HG03378 (cell line): ENCODE measurements around the gene GLIS2.
A peak's percentile ranks its signal among the peaks of the same experiment; 100 is the strongest.

Experiments
- ATAC-seq: cut with Tn5 transposase; IDR thresholded peaks from one replicate; pipeline ENCODE4 v1.9.1; 2021; ENCODE audit warnings: mild to moderate bottlenecking, moderate library complexity; ENCODE audit not compliant: unreplicated experiment

The GLIS2 gene

GRCh38 chr16:4350365-4350786, 34.5 kb downstream of the GLIS2 start:
- no peak for ATAC-seq

- peak; percentile 64 for ATAC-seq
Measured at GRCh38 chr16:4350787-4351659, 35.2 kb downstream of the GLIS2 start, which contains the start of gene PAM16. Gene PAM16 (minus strand): TSS chr16:4351321. CDS start chr16:4351234, 87 bp downstream.

GRCh38 chr16:4351880-4352279, 36.0 kb downstream of the GLIS2 start:
- no peak for ATAC-seq

GRCh38 chr16:4352843-4353242, 37.0 kb downstream of the GLIS2 start:
- ATAC-seq: no peak

GRCh38 chr16:4353675-4354074, 37.8 kb downstream of the GLIS2 start:
- ATAC-seq: no peak

- ATAC-seq: no peak
Measured at GRCh38 chr16:4354512-4355409, 38.9 kb downstream of the GLIS2 start.

GRCh38 chr16:4356820-4357219, 41.0 kb downstream of the GLIS2 start:
- ATAC-seq: no peak

- no peak for ATAC-seq
Measured at GRCh38 chr16:4358236-4358635, 42.4 kb downstream of the GLIS2 start.

- no peak for ATAC-seq
Measured at GRCh38 chr16:4358831-4359561, 43.1 kb downstream of the GLIS2 start.

- no peak for ATAC-seq
Measured at GRCh38 chr16:4359914-4360313, 44.0 kb downstream of the GLIS2 start.

- no peak for ATAC-seq
Measured at GRCh38 chr16:4360538-4361021, 44.7 kb downstream of the GLIS2 start.

- ATAC-seq: no peak
Measured at GRCh38 chr16:4361033-4361943, 45.4 kb downstream of the GLIS2 start.

- ATAC-seq: no peak
Measured at GRCh38 chr16:4361944-4362311, 46.1 kb downstream of the GLIS2 start.

GRCh38 chr16:4362476-4363135, 46.7 kb downstream of the GLIS2 start:
- ATAC-seq: no peak

- no peak for ATAC-seq
Measured at GRCh38 chr16:4364196-4365013, 48.5 kb downstream of the GLIS2 start.

- peak; percentile 79 for ATAC-seq
Measured at GRCh38 chr16:4365014-4365406, 49.1 kb downstream of the GLIS2 start.

GRCh38 chr16:4365615-4366014, 49.7 kb downstream of the GLIS2 start:
- no peak for ATAC-seq

GRCh38 chr16:4366016-4366415, 50.1 kb downstream of the GLIS2 start:
- no peak for ATAC-seq
